Measurements from ENCODE around the gene ESRRA.
"Not testable (repeated sequence)": the region's sequence is repeated elsewhere in the genome, so short reads cannot be mapped to it uniquely, and the experiment has no call there.

The ESRRA gene

DNA sequence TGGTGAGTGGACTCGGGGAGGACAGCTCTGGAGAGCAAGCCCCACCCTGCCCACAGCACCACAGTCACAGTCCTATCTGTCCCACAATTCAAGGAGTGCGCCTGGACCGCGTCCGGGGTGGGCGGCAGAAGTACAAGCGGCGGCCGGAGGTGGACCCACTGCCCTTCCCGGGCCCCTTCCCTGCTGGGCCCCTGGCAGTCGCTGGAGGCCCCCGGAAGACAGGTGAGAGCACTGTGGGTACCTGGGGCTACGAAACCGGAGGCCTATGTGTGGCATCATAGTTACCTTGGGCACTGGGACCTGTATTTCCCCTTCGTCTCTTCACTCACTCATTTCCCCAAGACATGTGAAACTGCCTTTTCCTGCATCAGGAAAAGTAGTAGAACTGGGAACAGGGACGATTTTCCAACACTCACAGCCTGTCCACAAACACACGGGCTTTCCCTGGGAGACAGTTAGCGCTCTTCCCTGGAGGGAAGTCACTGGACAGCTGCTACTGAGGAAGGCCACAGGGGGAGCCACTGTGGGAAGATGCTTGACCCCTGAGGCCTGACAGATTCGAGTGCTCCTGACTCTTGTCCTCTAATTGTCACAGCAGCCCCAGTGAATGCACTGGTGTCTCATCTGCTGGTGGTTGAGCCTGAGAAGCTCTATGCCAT, 9.0 kb downstream of the ESRRA start:
- no peak for DNase-seq

DNA sequence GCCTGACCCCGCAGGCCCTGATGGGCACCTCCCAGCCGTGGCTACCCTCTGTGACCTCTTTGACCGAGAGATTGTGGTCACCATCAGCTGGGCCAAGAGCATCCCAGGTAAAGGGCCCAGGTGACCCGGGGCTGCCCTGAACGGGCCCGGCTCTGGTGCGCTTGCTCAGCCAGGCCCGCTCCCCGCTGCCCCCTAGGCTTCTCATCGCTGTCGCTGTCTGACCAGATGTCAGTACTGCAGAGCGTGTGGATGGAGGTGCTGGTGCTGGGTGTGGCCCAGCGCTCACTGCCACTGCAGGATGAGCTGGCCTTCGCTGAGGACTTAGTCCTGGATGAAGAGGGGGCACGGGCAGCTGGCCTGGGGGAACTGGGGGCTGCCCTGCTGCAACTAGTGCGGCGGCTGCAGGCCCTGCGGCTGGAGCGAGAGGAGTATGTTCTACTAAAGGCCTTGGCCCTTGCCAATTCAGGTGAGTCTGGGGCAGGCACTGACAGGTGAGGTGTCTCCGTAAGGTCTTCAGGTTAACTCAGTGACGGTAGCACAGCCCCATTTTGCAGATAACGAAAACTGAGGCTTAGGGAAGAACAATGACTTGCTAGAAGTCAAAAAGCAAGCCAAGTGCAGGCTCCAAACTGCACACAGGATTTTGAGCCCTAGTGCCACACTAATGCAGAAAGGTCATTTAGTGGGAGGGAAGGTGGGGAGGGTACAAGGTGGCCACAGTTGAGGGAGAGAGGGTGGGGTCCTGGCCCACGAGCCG, 9.7 kb downstream of the ESRRA start:
- no peak for DNase-seq

DNA sequence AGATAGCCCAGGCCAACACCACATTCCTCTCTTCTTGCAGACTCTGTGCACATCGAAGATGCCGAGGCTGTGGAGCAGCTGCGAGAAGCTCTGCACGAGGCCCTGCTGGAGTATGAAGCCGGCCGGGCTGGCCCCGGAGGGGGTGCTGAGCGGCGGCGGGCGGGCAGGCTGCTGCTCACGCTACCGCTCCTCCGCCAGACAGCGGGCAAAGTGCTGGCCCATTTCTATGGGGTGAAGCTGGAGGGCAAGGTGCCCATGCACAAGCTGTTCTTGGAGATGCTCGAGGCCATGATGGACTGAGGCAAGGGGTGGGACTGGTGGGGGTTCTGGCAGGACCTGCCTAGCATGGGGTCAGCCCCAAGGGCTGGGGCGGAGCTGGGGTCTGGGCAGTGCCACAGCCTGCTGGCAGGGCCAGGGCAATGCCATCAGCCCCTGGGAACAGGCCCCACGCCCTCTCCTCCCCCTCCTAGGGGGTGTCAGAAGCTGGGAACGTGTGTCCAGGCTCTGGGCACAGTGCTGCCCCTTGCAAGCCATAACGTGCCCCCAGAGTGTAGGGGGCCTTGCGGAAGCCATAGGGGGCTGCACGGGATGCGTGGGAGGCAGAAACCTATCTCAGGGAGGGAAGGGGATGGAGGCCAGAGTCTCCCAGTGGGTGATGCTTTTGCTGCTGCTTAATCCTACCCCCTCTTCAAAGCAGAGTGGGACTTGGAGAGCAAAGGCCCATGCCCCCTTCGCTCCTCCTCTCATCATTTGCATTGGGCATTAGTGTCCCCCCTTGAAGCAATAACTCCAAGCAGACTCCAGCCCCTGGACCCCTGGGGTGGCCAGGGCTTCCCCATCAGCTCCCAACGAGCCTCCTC, 10.6 kb downstream of the ESRRA start:
- not testable (repeated sequence) for DNase-seq

DNA sequence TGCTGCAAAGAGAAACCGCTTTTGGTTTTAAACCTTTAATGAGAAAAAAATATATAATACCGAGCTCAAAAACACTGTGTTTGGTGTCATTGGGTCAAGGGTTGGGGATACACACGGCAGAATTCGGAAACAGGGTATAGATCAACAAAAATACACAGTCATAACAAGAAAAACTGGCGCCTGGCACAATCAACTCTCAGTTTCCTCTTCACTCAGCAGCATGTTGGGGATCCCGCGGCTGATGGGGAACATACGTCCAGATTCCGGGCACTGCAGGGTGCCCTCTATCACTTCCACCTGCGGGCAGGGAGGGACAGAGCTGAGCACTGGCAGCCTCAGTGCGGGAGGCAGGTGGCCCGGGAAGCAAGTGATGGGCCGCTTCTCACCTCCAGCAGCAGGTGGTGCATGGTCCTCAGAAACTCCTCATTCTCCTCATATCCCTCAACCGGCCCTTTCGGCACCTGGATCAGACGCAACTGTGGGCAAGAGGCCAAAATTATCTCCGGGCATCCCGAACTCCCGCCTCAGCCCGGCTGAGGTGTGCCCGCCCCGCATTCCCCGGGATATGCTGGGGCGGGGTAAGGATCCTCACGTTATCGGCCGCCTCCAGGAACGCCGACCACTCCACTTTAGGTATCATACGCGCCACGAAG, 11.5 kb downstream of the ESRRA start:
- DNase-seq = peak; percentile 27

DNA sequence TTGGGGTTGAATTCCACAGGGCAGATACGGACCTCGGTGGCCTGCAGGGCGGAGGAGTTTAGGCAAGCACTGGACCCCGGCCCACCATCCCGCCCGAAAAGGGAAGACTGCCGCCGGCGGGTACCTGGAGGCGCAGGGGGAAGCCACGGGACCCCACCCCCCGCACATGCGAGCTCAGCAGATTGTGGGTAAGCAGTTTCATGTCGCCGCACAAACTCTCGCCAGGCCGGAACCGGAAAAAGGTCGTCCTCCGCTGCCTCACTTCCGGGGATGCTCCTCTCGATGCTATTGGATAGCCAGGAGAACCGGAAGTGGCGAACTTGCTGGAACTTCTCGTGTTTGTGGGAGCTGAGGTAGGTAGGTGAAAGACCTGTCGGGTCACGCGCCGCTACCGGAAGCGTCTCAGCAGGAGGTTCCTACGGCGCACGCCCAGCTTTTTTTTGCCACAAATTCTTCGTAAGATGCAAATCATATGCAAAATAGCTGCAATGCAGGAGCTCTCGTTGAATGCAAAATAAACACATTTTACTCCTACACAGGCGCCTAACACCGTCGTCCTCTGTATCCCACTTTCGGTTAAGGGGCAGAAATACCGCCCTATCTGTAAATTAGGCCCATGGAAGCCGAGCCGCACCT, 12.1 kb downstream of the ESRRA start, which contains the start of gene TRMT112:
Gene TRMT112 (minus strand): TSS at position 235 of the 636 bp plus-strand sequence. CDS start 33 bp downstream, at position 202.
- DNase-seq = peak; percentile 99

DNA sequence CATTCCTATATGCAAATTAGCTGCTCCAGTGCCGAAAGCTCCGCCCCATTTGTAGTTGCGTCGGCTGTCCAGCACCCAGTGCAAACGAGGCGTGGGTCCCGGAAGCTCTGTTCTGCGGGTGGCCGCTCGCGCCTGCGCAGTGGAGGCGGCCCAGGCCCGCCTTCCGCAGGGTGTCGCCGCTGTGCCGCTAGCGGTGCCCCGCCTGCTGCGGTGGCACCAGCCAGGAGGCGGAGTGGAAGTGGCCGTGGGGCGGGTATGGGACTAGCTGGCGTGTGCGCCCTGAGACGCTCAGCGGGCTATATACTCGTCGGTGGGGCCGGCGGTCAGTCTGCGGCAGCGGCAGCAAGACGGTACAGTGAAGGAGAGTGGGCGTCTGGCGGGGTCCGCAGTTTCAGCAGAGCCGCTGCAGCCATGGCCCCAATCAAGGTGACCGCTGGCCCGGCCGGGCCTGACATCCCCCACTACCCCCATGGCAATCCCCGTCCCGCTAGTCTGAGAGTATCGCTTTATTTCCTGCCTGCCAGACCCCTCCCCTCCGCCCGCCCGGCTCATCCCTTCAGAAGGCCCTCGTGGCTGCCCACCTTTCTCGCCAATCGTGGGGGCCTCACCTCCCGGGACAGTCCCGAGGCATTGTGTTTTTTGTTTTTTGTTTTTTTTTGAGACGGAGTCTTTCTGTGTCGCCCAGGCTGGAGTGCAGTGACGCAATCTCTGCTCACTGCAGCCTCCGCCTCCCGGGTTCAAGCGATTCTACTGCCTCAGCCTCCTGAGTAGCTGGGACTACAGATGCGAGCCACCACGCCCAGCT, 12.8 kb downstream of the ESRRA start, which contains the start of gene PRDX5:
Gene PRDX5 (plus strand): TSS at position 161 of the 805 bp plus-strand sequence. CDS start 95 bp downstream, at position 256.
- peak; percentile 97 for DNase-seq

DNA sequence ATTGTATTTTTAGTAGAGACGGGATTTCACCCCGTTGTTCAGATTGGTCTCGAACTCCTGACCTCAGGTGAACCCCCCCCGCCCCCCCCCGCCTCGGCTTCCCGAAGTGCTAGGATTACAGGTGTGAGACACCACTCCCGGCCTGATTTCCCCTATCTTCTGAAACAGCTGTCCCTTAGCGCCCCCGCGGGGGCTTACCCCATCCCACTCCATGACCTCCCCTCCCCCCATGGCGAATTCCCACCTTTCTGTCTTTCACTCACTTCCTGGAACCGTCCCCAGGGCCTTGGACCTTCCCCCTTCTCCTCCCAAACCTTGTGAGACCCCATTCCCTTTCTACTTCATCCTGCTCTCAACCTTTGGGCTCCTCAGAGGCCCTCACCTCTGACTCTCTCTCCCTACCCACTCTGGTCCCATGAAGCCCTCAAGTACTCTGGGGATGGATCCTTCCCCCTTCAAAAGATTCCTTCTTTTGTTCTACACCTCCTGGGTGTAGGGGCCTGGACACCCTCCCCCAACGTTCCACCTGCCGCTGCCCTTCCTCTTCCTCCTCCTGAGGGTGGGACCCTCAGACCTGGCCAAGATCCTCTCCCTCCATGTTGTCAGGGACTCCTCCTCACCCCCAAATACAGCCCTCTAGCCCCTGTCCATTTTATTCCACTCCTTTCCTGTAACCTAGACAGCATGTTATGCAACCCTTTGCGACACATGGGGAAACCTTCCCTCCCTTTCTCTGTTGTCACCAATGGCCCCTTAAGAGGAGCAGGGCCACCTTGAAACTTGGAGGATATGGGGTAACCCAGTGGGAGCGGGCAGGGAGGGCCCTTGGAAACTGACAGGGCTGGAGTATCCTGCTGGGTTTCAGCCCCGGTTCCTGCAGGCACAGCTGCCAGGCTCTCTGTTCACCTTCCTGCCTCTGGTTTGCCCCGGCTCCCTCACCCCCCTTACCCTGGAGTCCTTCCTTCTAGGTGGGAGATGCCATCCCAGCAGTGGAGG, 13.7 kb downstream of the ESRRA start:
- DNase-seq = no peak

DNA sequence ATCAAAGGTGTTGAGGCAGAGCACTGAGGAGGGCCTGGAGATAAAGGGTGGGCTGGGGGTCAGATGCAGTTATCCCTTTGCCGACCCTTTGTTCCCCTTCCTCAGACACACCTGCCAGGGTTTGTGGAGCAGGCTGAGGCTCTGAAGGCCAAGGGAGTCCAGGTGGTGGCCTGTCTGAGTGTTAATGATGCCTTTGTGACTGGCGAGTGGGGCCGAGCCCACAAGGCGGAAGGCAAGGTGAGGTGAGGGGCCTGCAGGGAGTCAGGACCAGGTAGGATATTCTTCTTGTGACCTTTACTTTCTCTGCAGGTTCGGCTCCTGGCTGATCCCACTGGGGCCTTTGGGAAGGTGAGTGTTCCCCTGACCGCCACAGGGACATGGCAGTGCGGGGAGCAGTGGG, 15.2 kb downstream of the ESRRA start:
- DNase-seq = no peak

DNA sequence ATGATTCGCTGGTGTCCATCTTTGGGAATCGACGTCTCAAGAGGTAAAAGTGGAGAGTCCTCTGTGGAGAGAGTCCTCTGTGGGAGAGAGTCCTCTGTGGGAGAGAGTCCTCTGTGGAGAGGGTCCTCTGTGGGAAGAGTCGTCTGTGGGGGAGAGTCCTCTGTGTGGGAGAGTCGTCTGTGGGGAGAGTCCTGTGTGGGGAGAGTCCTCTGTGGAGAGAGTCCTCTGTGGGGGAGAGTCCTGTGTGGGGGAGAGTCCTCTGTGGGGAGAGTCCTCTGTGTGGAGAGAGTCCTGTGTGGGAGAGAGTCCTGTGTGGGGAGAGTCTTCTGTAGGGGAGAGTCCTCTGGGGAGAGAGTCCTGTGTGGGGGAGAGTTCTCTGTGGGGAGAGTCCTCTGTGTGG, 15.7 kb downstream of the ESRRA start:
- no peak for DNase-seq

DNA sequence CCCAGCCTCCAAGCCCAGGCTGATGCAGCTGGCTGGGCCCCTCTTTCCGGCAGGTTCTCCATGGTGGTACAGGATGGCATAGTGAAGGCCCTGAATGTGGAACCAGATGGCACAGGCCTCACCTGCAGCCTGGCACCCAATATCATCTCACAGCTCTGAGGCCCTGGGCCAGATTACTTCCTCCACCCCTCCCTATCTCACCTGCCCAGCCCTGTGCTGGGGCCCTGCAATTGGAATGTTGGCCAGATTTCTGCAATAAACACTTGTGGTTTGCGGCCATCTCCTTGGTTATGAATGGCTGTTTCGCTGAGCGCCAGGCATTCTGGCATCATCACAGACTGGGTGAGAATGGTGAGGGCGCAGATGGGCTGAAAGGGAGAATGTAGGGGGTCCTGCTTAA, 16.2 kb downstream of the ESRRA start:
- no peak for DNase-seq

DNA sequence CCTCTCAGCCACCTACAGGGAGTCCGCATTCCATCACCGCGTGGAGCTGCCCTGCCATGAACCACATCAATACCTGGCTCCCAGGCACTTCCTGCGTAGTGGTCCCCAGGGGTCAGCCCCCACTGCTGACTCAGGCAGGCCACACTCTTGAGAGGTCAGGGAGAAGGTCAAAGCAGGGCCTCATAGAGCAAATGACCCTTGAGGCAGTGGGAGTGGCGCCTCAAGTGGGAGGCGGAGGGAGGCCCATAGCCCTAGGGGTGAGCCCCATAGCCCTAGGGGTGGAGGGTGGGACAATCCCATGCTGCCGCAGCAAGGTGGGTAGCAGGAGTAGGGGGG, 17.6 kb downstream of the ESRRA start:
- no peak for DNase-seq

DNA sequence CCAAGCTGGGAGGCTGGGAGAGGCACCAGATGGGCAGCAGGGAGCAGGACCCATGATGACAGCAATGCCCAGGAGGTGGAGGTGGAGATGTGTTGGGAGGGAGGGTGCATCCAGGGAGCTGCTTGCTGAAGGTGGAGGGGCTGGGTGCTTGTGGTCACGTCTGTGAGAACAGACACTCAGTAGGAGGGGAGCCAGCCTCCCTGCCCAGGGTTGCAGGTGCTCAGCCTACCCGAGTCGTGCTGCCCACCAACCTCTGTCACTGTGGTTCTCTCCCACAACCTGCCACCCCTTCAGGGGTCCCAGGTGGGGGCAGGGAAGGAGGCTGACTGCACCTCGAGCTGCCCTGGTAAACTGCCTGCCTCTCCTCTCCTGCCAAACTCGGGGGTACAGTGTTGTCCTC, 18.0 kb downstream of the ESRRA start:
- DNase-seq = no peak

DNA sequence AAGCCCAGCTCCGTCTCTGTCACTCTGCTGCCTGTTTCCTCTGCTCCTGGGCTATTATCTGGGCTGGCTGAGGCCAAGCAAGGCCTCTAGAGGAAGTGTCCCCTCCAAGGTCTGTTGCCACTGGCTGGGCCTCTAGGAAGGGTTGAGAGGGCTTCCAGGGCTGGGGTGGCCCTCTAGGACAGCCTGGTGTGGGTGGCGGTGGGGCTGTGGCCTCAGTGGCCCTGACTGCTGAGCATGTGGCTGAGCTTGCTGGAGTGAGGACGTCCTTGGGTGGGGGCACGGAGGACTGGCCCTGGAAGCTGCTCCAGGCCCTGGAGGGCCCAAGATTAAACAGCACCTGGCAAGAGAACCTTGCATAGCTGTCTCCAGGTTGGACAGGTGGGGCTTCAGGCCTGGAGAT, 18.7 kb downstream of the ESRRA start:
- DNase-seq = not testable (repeated sequence)

DNA sequence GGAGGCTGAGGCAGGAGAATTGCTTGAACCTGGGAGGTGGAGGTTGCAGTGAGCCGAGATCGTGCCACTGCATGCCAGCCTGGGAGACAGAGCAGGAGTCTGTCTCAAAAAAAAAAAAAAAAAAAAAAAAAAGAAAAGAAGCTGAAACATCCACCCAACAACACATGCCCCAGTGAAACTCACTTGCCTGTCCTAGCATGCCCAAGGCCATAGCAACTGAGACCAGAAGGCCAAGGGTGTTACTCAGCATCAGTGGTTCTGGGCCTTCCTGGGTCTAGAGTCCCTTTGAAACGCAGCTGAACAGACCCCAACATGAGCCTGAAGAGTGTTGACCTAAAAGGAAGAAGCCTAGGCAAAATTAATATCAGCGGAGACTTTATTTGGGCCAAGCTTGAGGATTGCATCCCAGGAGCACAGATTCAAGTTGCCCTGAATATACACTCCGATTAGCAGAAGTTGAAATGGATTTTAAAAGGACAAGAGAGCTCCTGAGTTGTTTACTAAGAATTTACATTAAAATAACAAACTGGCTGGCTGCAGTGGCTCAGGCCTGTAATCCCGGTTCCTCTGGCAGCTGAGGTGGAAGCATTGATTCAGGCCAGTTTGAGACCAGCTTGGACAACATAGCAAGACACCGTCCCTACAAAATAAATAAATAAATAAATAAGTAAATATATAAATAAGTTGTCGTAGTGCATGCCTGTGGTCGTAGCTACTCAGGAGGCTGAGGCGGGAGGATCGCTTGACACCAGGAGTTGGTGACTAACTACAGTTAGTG, 19.6 kb downstream of the ESRRA start:
- DNase-seq = no peak

DNA sequence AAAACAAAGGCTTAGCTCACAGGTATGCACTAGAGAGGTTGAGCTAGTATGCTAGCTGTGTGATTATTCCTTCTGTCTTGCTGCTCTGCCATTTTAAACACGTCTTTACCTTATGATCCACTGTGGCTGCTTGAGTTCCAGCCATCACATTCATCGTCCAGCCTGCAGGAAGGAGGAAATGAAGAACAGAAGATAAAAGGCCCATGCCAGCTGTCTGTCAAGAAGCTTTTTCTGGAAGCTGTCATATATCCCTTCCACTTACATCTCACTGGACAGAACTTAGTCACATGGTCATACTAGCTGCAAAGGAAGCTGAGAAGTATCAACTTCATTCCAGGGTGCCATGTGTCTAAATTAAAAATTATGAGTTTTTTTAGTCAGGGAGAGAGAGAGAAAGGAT, 22.1 kb downstream of the ESRRA start:
- no peak for DNase-seq

DNA sequence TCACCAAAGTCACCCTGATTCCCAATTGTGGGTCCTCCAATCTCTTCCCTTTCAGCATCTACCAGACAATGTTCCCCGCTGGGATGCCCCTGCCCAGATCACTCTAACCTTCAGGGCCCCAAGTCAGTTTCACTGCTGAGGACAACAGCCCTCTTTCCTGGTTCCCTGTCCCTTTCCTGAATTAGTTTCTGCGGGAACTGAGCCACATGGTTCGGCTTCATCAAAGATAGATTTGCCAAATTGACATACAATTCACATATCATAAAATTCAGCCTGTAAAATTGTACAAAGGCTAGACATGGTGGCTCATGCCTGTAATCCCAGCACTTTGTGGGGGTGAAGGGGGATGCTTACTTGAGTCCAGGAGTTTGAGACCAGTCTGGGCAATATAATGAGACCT, 22.7 kb downstream of the ESRRA start:
- DNase-seq = no peak

DNA sequence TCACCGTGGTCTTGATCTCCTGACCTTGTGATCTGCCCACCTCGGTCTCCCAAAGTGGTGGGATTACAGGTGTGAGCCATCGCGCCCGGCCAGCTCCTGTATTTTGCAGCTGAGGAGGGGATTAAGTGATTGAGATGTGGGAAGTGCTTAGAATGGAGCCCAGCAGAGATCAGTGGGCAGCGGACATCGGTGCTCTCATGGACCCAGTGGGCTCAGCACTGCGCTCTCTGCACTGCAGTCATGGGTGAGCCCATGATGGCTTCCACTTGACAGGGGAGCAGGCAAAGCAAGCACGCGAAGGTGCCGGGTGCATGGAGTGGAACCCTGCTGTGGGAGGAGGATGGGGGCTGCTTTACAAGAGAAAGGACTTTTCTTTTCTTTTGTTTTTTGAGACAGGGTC, 25.6 kb downstream of the ESRRA start:
- DNase-seq = no peak

DNA sequence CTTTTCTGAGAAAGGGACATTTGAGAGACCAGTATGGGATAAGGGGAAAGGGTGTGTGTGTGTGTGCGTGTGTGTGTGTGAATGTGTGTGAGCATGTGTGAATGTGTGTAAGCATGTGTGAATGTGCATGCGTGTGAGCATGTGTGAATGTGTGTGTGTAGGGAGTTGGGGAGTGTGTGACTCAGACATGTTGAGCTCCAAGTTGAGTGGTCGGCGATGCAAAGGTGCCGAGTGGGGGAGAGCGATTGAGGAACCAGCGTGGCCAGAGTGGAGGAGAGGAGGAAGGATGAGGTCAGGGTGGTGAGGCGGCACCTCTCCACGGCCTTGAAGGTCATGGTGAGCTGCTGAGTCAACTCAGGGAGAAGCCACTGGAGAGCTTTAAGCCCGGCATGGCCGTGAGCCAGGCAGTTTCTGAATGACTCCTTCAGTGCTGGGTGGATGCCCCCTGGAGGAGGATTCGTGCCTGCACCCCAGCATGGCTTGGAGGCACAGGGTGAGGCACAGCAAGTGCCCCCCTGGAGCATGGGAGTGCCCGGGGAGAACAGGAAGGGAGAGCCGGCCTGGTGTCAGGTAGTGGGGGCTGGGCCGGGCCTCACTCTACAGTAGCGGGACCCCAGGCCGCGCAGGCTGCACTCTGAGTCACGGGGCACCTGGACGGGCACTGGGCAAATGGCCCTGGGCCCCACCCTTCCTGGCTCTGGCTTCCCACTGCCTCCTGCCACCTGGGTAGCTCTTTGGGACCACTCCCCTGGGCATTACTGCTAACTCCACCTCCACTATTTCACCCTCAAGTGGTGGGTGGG, 26.4 kb downstream of the ESRRA start:
- peak; percentile 82 for DNase-seq

DNA sequence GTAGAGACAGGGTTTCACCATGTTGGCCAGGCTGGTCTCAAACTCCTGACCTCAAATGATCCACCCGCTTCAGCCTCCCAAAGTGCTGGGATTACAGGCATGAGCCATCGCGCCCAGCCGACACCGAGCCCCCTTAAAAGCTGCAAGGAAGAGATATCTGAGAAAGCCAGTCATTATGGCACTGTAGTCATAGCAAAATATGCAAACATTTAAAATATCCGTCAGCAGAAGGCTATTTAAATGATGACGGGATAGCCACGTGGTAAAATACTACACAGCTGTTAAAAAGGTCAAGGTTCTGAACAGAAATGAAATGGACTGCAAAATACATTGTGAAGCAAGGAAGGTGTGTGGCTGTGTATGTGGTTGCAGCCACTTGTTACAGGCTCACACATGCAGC, 28.2 kb downstream of the ESRRA start:
- no peak for DNase-seq

All from CD4-positive, alpha-beta T cell treated with Interleukin-4 for 4 hours (primary cell).